SHP77 treated with DMSO at 0.1 percent for 48 hours (cell line): Measurements from ENCODE around the gene SIGLEC1.

Experiments
- DNase-seq: peaks from one replicate; lab custom pipeline; 2025; lab: John Stamatoyannopoulos, UW

The SIGLEC1 gene

GRCh38 chr20:3701061-3701998 is 11.1 kb downstream of the SIGLEC1 start:
- no peak for DNase-seq

- no peak for DNase-seq
Observed at GRCh38 chr20:3699037-3699436, 13.4 kb downstream of the SIGLEC1 start.

- no peak for DNase-seq
Observed at GRCh38 chr20:3698591-3699001, 13.8 kb downstream of the SIGLEC1 start.

GRCh38 chr20:3697588-3698305 is 14.7 kb downstream of the SIGLEC1 start:
- DNase-seq, result no peak

- DNase-seq, result no peak
Observed at GRCh38 chr20:3696745-3697587, 15.4 kb downstream of the SIGLEC1 start.

- DNase-seq, result no peak
Observed at GRCh38 chr20:3696200-3696599, 16.2 kb downstream of the SIGLEC1 start.

GRCh38 chr20:3694864-3695263 is 17.5 kb downstream of the SIGLEC1 start:
- DNase-seq, result no peak

- no peak for DNase-seq
Observed at GRCh38 chr20:3693376-3693775, 19.0 kb downstream of the SIGLEC1 start.

- no peak for DNase-seq
Observed at GRCh38 chr20:3692706-3693294, 19.6 kb downstream of the SIGLEC1 start.

GRCh38 chr20:3691897-3692296 is 20.5 kb downstream of the SIGLEC1 start:
- DNase-seq, result no peak

- DNase-seq, result no peak
Observed at GRCh38 chr20:3691306-3691705, 21.1 kb downstream of the SIGLEC1 start.

GRCh38 chr20:3690413-3690812 is 22.0 kb downstream of the SIGLEC1 start:
- DNase-seq, result no peak

- no peak for DNase-seq
Observed at GRCh38 chr20:3689978-3690377, 22.4 kb downstream of the SIGLEC1 start.

- no peak for DNase-seq
Observed at GRCh38 chr20:3687655-3688054, 24.7 kb downstream of the SIGLEC1 start.

GRCh38 chr20:3686867-3687321 is 25.5 kb downstream of the SIGLEC1 start:
- DNase-seq, result no peak

GRCh38 chr20:3686421-3686820 is 26.0 kb downstream of the SIGLEC1 start:
- DNase-seq, result no peak

- no peak for DNase-seq
Observed at GRCh38 chr20:3685341-3685740, 27.1 kb downstream of the SIGLEC1 start.

- DNase-seq, result no peak
Observed at GRCh38 chr20:3681931-3682781, 30.2 kb downstream of the SIGLEC1 start, which contains the start of gene ADAM33. TSS of gene ADAM33 (minus strand) at chr20:3682010. CDS start at chr20:3682004, 6 bp downstream.

- no peak for DNase-seq
Observed at GRCh38 chr20:3681352-3681930, 31.0 kb downstream of the SIGLEC1 start.

- no peak for DNase-seq
Observed at GRCh38 chr20:3680701-3681351, 31.6 kb downstream of the SIGLEC1 start.
